ENCODE results near the gene R3HDM4.

The R3HDM4 gene

DNA sequence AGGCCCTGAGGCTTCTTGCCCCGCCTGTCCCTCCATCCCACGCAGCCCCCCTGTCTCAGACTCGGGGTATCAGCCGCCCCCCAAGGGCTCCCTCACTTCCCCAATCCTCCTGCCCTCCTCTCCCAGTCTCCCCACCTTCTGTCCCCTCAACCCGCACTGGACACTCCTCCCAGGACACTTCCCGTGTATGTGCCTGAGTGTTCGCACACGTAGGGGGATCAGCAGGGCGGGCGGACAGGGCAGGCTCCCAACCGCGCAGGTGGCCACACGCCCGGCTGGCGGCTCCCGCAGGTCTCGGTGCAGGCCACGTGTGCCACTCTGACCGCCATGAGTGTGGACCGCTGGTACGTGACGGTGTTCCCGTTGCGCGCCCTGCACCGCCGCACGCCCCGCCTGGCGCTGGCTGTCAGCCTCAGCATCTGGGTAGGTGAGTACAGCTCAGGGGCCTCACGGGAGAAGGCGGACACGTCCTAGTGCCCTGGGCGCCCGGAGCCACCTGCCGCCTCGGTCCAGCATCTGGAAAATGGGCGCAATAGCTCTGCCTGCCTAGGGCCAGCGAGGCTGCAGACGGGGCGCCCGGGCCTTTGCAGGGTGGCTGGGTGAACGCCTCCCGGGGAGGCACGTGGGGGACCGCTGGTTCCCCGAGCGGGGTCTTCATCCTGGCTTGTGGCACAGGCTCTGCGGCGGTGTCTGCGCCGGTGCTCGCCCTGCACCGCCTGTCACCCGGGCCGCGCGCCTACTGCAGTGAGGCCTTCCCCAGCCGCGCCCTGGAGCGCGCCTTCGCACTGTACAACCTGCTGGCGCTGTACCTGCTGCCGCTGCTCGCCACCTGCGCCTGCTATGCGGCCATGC is 6.4 kb upstream of the R3HDM4 start:
- H3K4me3 ChIP-seq (ENCODE audit: control insufficient read depth in 1 of 7, extremely low read depth in 1 of 7, insufficient read depth in 4 of 7, low read depth in 2 of 7, low read length in 6 of 7), result peak overlapping the region in 4 of 7 experiments; percentile 28 to 55 (median 46)
- peaks cover 0 to 41% (median 9%) of the 10 kb centered on the region in 5 experiments for H3K27me3 ChIP-seq (replicated peaks in 2 of 5; ENCODE audit: control insufficient read depth in 4 of 5, insufficient read depth in 5 of 5, low read length in 4 of 5)
- peak in 1 of 3 donors; percentile 53 for DNase-seq
- no peaks in the 10 kb centered on the region for H3K36me3 ChIP-seq (ENCODE audit: control insufficient read depth in 4 of 4, insufficient read depth in 4 of 4, low read length in 3 of 4)
- ChIA-PET POLR2A (no interaction called here), CTCF (interaction anchor here (0.7 to 2.2 kb wide), 10 partner anchors 12 to 149 kb away, joined by 3 to 14 read pairs (median 4); partner anchors contain the start of genes MED16 and RNU6-9)
- H3K4me1 ChIP-seq (ENCODE audit: control extremely low read depth in 1 of 4, control insufficient read depth in 4 of 4, insufficient read depth in 4 of 4, low read length in 3 of 4), result peaks cover 0 to 55% (median 49%) of the 10 kb centered on the region in 4 experiments
- 1% methylated on average over 56 of the region's 68 CpGs for WGBS (ENCODE audit: insufficient coverage)
- no peak overlapping the region for H3K27ac ChIP-seq (ENCODE audit: insufficient read depth in 1 of 2, low read depth in 1 of 2, low read length in 2 of 2, poor library complexity in 1 of 2, severe bottlenecking in 2 of 2)
- no peaks in the 10 kb centered on the region for H3K9me3 ChIP-seq (ENCODE audit: control extremely low read depth in 1 of 5, control insufficient read depth in 4 of 5, insufficient read depth in 2 of 5, low read depth in 1 of 5, low read length in 4 of 5)

DNA sequence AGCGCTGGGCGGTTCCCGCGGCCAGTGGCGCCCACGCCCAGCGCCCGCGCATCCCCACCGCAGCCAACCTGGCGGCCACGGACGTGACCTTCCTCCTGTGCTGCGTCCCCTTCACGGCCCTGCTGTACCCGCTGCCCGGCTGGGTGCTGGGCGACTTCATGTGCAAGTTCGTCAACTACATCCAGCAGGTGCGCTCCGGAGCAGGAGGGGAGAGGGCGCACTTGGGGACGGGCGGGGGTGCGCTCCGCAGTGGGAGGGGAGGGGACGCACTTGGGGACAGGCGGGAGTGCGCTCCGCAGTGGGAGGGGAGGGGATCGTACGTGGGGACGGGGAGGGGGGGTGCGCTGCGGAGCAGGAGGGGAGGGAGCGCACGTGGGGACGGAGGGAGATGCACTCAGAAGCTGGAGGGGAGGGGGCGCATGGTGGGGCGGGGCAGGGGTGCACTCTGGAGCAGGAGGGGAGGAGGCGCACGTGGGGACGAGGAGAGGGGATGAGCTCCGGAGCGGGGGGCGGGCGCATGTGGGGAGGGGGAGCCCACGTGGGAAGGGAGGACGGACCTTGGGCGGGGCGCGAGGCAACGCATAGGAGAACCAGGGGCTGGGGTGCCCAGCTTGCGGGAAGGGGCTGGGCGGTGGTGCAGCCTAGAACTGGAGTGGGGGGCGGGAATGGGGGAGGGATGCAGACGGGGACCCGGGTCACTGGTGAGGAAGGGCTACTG is 5.6 kb upstream of the R3HDM4 start:
- Histone ChIP-seq H3K27ac (ENCODE audit: insufficient read depth in 1 of 2, low read depth in 1 of 2, low read length in 2 of 2, poor library complexity in 1 of 2, severe bottlenecking in 2 of 2) (no peak overlapping the region), H3K4me3 (ENCODE audit: control insufficient read depth in 1 of 7, extremely low read depth in 1 of 7, insufficient read depth in 4 of 7, low read depth in 2 of 7, low read length in 6 of 7) (peak overlapping the region in 2 of 7 experiments; percentile 26 to 68), H3K4me1 (ENCODE audit: control extremely low read depth in 1 of 4, control insufficient read depth in 4 of 4, insufficient read depth in 4 of 4, low read length in 3 of 4) (peaks cover 0 to 50% (median 44%) of the 10 kb centered on the region in 4 experiments), H3K36me3 (ENCODE audit: control insufficient read depth in 4 of 4, insufficient read depth in 4 of 4, low read length in 3 of 4) (no peaks in the 10 kb centered on the region), H3K27me3 (replicated peaks in 2 of 5; ENCODE audit: control insufficient read depth in 4 of 5, insufficient read depth in 5 of 5, low read length in 4 of 5) (peaks cover 0 to 41% (median 9%) of the 10 kb centered on the region in 5 experiments), H3K9me3 (ENCODE audit: control extremely low read depth in 1 of 5, control insufficient read depth in 4 of 5, insufficient read depth in 2 of 5, low read depth in 1 of 5, low read length in 4 of 5) (no peaks in the 10 kb centered on the region)
- POLR2A ChIA-PET, result no interaction called here
- peak in 1 of 3 donors; percentile 40 for DNase-seq
- CTCF ChIA-PET, result interaction anchor here (0.7 to 2.3 kb wide), 4 partner anchors 11 to 148 kb away, joined by 3 to 16 read pairs (median 6); no protein-coding TSS in a partner anchor
- under 1% methylated on average over 24 of the region's 58 CpGs for WGBS (ENCODE audit: insufficient coverage)

DNA sequence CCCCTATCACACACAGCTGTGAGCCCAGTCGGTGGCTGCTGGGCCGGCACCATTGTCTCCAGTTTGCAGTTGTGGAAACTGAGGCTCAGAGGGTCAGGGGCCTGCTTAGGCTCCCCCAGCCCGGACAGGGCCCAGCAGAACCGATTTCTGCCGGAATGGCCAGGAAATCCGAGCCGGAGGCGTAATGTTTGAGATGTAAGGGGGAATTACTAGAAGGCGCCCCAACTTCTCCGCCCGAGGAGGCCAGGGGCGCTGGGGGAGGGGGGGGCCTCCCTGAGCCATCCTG is 5.1 kb upstream of the R3HDM4 start:
- H3K36me3 ChIP-seq (ENCODE audit: control insufficient read depth in 4 of 4, insufficient read depth in 4 of 4, low read length in 3 of 4), result no peaks in the 10 kb centered on the region
- no peak for DNase-seq
- H3K4me1 ChIP-seq (ENCODE audit: control extremely low read depth in 1 of 4, control insufficient read depth in 4 of 4, insufficient read depth in 4 of 4, low read length in 3 of 4), result peaks cover 0 to 49% (median 43%) of the 10 kb centered on the region in 4 experiments
- H3K27me3 ChIP-seq (replicated peaks in 2 of 5; ENCODE audit: control insufficient read depth in 4 of 5, insufficient read depth in 5 of 5, low read length in 4 of 5), result peaks cover 0 to 41% (median 9%) of the 10 kb centered on the region in 5 experiments
- ChIA-PET CTCF (interaction anchor here (2.3 kb wide), 1 partner anchor 55 kb away, joined by 16 read pairs; no protein-coding TSS in a partner anchor), POLR2A (no interaction called here)
- no peaks in the 10 kb centered on the region for H3K9me3 ChIP-seq (ENCODE audit: control extremely low read depth in 1 of 5, control insufficient read depth in 4 of 5, insufficient read depth in 2 of 5, low read depth in 1 of 5, low read length in 4 of 5)
- no peak overlapping the region for H3K27ac ChIP-seq (ENCODE audit: insufficient read depth in 1 of 2, low read depth in 1 of 2, low read length in 2 of 2, poor library complexity in 1 of 2, severe bottlenecking in 2 of 2)
- 0% methylated on average over 9 of the region's 12 CpGs for WGBS (ENCODE audit: insufficient coverage)
- H3K4me3 ChIP-seq (ENCODE audit: control insufficient read depth in 1 of 7, extremely low read depth in 1 of 7, insufficient read depth in 4 of 7, low read depth in 2 of 7, low read length in 6 of 7), result peak overlapping the region in 5 of 7 experiments; percentile 19 to 68 (median 61)

DNA sequence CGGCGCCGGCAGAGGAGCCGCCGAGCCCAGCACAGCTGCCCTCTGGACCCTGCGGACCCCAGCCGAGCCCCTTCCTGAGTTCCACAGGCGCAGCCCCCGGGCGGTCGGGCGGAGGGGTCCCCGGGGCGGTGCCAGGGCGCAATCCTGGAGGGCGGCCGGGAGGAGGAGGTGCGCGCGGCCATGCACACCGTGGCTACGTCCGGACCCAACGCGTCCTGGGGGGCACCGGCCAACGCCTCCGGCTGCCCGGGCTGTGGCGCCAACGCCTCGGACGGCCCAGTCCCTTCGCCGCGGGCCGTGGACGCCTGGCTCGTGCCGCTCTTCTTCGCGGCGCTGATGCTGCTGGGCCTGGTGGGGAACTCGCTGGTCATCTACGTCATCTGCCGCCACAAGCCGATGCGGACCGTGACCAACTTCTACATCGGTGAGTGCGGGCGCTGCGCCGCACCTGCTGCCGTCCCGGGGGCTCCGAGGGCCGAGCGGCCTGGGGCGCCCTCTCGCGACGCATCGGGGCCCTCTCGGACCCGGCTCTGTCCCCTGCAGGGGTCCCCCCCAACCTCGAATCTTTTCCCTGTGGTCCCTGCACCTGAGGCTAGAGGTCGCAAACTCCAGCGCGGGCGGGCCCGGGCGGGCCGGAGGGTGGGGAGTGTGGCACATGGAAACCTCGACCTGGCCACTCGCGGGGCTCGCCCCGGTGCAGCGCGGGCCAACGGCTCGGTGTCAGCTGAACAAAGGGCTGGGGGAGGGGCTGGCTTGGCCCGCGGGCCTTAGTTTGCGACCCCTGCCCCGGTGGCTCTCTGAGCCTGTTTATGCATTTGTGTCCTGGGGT is 4.5 kb upstream of the R3HDM4 start, which contains the start of gene KISS1R:
TSS of gene KISS1R (plus strand) at position 11 of the 829 bp plus-strand sequence. CDS start at position 181, 170 bp downstream.
- DNase-seq, result peak; percentile 80 to 85 (median 81)

DNA sequence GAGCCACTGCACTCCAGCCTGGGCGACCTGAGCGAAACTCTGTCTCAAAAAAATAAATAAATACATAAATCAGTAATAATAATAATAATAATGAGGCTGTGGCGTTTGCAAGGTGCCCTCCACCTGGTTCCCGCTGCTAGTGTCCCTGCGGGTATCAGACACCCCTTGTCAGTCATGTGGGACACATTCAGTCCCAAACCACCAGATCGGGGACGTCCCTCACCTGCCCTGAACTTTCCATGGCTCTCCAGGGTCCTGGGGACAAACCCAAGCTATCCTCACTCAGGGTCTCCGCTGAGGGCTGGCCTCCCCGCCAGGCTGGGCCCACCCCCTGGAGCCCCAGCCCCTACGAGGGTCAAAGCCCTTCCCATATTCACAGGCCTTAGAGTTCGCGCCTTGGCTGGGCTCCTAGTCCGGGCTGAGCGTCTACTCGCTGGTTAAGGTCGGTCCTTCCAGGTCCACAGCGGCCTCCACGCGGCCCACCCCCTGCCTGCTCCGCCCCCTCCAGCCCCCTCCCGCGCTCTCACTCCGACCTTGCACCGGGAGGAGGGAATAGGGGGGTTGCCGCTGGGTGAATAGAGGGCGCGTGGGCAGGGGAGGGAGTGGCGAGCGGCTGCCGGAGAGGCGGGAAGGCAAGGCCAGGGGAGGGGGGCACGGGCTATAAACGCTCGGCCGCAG is 3.8 kb upstream of the R3HDM4 start:
- H3K4me3 ChIP-seq (ENCODE audit: control insufficient read depth in 1 of 7, extremely low read depth in 1 of 7, insufficient read depth in 4 of 7, low read depth in 2 of 7, low read length in 6 of 7), result peak overlapping the region in 6 of 7 experiments; percentile 18 to 68 (median 59)
- ChIA-PET CTCF (interaction anchor here (1.1 to 2.3 kb wide), 4 partner anchors 9 to 53 kb away, joined by 3 to 16 read pairs (median 3); no protein-coding TSS in a partner anchor), POLR2A (no interaction called here)
- no peak overlapping the region for H3K27ac ChIP-seq (ENCODE audit: insufficient read depth in 1 of 2, low read depth in 1 of 2, low read length in 2 of 2, poor library complexity in 1 of 2, severe bottlenecking in 2 of 2)
- 15% methylated on average over 25 of the region's 35 CpGs for WGBS (ENCODE audit: insufficient coverage)
- H3K4me1 ChIP-seq (ENCODE audit: control extremely low read depth in 1 of 4, control insufficient read depth in 4 of 4, insufficient read depth in 4 of 4, low read length in 3 of 4), result peaks cover 0 to 48% (median 43%) of the 10 kb centered on the region in 4 experiments
- H3K36me3 ChIP-seq (ENCODE audit: control insufficient read depth in 4 of 4, insufficient read depth in 4 of 4, low read length in 3 of 4), result no peaks in the 10 kb centered on the region
- DNase-seq, result peak in 2 of 3 donors; percentile 70 to 74
- H3K27me3 ChIP-seq (replicated peaks in 2 of 5; ENCODE audit: control insufficient read depth in 4 of 5, insufficient read depth in 5 of 5, low read length in 4 of 5), result peaks cover 0 to 41% (median 9%) of the 10 kb centered on the region in 5 experiments
- H3K9me3 ChIP-seq (ENCODE audit: control extremely low read depth in 1 of 5, control insufficient read depth in 4 of 5, insufficient read depth in 2 of 5, low read depth in 1 of 5, low read length in 4 of 5), result no peaks in the 10 kb centered on the region

More for the DNA sequence above, 4.5 kb upstream of the R3HDM4 start, which contains the start of gene KISS1R:
- Histone ChIP-seq H3K27me3 (replicated peaks in 2 of 5; ENCODE audit: control insufficient read depth in 4 of 5, insufficient read depth in 5 of 5, low read length in 4 of 5) (peaks cover 0 to 41% (median 9%) of the 10 kb centered on the region in 5 experiments), H3K9me3 (ENCODE audit: control extremely low read depth in 1 of 5, control insufficient read depth in 4 of 5, insufficient read depth in 2 of 5, low read depth in 1 of 5, low read length in 4 of 5) (no peaks in the 10 kb centered on the region), H3K4me1 (ENCODE audit: control extremely low read depth in 1 of 4, control insufficient read depth in 4 of 4, insufficient read depth in 4 of 4, low read length in 3 of 4) (peaks cover 0 to 49% (median 43%) of the 10 kb centered on the region in 4 experiments), H3K4me3 (ENCODE audit: control insufficient read depth in 1 of 7, extremely low read depth in 1 of 7, insufficient read depth in 4 of 7, low read depth in 2 of 7, low read length in 6 of 7) (peak within 1 kb of the TSS; percentile 18 to 68 (median 57)), H3K36me3 (ENCODE audit: control insufficient read depth in 4 of 4, insufficient read depth in 4 of 4, low read length in 3 of 4) (no peaks in the 10 kb centered on the region), H3K27ac (ENCODE audit: insufficient read depth in 1 of 2, low read depth in 1 of 2, low read length in 2 of 2, poor library complexity in 1 of 2, severe bottlenecking in 2 of 2) (no peak within 1 kb of the TSS)
- CTCF ChIA-PET, result interaction anchor here (2.3 kb wide), 1 partner anchor 54 kb away, joined by 16 read pairs; no protein-coding TSS in a partner anchor
- WGBS (ENCODE audit: insufficient coverage), result under 1% methylated on average over 86 of the region's 87 CpGs
- POLR2A ChIA-PET, result no interaction called here
